Glomerular endothelial cell (primary cell): Measurements from ENCODE around the gene RHBDL1. TPM values are rescaled to one million over a fixed set of nuclear protein-coding genes. Genes with fewer than 3 reads are reported as not detected.

Source experiments
- DNase-seq: peaks from one replicate; pipeline ENCODE4 v3.0.0-alpha.2; 2011; ENCODE audit warnings: low read depth, low spot score; ENCODE audit errors: extremely low read depth
- total RNA-seq: library from RNA; depleted of rRNA; stranded (reverse); fragments of >200 nt; gene quantifications from 2 replicates; pipeline ENCODE4 v1.2.3, GENCODE V29; 2015

RHBDL1 gene
- total RNA-seq, 1 donor from 2014 or later: 1.6 TPM

DNA sequence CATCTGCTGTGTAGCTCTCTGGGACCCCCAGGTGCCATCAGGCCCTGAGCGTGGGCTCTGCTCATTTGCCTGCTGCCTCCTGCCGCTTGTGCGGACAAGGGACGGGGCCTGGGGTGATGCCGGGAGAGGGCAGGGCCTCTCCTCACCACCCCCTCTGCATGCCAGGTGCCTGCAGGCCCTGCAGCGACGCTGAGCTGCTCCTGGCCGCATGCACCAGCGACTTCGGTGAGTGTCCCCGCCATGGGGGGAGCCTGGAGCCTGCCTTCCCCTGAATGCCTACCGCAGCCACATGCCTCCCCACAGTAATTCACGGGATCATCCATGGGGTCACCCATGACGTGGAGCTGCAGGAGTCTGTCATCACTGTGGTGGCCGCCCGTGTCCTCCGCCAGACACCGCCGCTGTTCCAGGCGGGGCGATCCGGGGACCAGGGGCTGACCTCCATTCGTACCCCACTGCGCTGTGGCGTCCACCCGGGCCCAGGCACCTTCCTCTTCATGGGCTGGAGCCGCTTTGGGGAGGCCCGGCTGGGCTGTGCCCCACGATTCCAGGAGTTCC lies 41.4 kb downstream of the RHBDL1 start:
- DNase-seq: no peak

DNA sequence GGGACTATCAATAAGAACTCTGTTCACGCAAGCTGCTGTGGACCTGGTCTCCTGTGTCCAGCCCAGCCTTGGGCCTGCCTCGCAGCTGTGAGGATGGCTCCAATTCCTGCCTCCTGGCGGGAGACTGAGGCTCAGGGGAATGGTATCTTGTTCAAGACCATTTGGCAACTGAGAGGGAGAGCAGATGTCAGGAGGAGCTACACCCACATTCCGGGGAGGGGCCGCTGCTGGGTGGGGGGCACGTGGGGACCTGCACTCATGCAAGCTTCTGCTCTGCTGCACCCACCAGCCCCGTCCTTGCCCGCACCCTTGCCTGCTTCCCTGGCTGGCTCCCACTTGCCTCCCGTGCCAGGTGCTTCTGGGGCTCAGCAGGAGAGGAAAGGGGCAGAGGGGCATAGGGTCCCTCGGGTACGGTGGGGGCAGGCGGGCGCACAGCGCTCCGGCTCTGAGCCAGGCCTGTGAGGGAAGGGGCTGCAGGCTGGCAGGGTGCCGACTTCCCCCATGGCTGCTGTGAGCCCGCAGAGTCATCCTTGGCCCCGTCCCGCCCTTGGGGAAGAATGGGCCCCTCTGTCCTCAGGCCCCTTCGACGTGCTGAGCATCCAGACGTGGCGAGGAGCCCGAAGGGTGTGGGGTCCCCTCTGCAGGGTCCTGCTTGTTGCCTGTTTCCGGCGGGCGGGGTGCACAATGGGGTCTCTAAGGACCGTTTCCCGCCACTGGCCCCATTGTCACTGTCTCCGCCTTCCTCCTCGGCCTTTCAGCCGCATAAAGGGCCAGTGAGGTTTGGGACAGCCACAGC lies 42.2 kb downstream of the RHBDL1 start:
- DNase-seq: no peak

- no peak for DNase-seq
These were observed 42.9 kb downstream of the RHBDL1 start for GRCh38 chr16:718389-718788.

- DNase-seq: no peak
These were observed 43.5 kb downstream of the RHBDL1 start for GRCh38 chr16:718922-719321.

DNA sequence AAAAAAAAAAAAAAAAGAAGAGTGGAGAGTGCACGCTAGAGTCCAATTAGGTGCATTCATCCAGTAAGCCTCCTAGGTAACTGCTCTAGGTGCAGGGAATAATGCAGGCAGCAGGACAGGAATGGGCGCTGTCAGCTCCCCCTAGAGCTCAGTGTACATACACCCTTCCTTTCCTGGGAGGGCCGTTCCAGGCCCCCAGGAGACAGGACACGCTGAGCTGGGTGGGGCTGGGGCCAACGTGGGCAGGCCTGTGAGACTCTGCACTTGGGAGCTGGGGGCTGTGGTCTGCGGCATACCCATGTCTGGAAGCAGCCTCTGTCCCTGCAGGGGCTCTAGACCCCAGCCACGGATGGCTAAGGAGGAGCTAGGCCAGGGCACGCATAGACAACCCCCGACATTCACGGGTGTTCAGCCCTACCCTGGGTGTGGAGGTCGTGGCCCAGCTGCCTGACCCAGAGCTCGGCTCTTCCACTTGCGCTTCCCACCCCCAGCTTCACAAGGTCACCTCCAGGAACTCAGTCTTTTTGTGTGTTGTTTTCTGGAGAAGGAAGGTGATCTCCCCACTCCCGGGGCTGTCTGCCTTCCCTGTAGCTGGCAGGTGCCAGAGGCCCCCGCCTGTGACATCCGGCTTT lies 44.5 kb downstream of the RHBDL1 start:
- DNase-seq: no peak

DNA sequence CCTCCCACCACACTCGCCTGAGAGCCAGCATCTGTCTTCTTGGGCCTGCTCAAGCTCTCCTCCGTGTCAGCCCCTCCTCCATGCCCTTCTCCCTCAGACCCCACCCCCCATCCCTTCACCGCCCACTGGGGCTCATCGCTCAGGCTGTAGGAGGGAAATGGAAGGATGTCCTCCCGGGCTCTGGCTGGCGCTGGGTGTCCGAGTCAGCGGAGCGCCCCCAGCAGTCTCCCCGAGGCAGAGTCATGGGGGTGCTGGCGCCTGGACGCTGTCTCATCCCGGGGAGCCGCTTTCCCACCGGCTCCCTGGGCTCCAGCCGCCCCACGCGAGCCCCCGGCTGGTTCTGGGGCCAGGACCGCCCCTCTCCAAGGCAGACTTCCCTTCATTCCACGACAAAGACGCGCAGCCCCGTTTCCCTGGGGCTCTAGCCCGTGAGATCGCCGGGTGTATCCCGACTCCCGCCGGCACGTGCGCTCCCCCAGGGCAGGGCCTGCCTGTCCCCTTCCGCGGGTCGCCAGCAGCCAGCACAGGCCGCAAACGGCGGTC lies 45.0 kb downstream of the RHBDL1 start:
- no peak for DNase-seq

DNA sequence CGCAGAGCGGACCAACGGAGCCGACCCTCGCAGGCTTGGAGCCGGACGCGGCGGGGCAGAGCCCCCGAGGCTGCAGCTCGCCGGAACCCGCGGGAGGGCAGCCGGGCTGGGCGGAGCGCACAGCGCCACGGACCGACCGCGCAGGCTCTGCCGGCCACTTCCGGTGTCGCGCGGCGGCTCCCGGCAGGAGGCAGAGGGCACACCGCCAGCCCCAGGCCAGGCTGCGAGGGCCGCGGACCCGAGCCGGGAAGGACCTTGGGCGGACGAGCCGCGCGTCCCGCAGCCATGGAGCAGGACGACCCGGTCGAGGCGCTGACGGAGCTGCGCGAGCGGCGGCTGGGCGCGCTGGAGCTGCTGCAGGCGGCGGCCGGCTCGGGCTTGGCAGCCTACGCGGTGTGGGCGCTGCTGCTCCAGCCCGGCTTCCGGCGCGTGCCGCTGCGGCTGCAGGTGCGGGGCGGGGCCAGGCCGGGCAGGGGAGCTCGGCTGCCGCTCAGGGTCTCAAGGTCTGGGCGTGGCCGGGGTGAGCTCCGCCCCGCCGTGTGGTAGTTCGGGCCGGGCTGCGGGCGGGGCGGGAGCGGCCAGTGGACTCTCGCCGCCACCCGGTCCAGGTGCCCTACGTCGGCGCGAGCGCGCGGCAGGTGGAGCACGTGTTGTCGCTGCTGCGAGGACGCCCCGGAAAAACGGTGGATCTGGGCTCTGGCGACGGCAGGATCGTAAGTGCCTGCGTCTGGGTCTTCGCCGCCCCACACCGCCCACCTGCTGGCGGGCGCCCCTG lies 45.7 kb downstream of the RHBDL1 start, which contains the start of gene ANTKMT:
Gene ANTKMT (plus strand): TSS at position 157 of the 775 bp plus-strand sequence. CDS start 129 bp downstream, at position 286.
- no peak for DNase-seq

- DNase-seq: no peak
These were observed 46.5 kb downstream of the RHBDL1 start for GRCh38 chr16:721765-722540.

DNA sequence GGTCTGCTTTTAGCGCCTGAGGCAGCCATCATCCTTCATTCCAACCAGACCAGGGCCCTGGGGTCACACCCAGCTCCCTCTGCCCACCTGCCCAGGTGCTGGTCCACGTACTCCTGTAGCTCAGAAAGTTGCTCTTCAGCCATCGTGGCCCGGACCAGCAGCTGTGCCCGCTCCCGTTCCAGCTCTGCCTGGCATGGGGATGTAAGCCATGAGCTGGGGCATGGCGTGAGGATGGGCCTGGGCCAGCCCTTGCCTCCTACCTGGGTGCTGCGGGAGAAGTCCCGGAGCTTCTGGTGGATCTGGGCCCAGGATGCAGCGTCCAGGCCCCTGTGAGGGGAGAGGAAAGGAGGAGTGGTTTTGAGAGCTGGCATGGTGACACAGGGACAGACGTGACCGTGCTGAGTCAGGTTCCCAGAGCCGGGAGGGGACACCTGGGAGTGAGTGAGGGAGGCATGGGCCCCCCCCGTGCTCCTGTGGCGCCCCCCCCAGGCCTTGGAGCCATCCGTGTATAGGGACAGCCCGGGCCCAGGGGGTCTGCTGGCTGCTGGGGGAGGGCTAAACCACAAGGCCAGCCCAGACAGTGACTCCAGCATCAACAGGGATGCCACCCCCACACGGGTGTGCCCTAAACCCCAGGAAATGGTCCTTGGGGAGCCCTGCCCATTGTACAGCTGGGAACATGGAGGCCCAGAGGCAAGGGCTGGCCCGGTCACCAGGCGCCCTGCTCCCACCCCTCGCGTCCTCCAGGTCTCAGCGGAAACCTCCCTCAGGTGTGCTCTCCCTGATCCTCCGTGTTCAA lies 47.6 kb downstream of the RHBDL1 start:
- no peak for DNase-seq

- DNase-seq: no peak
These were observed 48.2 kb downstream of the RHBDL1 start for GRCh38 chr16:723695-724094.

DNA sequence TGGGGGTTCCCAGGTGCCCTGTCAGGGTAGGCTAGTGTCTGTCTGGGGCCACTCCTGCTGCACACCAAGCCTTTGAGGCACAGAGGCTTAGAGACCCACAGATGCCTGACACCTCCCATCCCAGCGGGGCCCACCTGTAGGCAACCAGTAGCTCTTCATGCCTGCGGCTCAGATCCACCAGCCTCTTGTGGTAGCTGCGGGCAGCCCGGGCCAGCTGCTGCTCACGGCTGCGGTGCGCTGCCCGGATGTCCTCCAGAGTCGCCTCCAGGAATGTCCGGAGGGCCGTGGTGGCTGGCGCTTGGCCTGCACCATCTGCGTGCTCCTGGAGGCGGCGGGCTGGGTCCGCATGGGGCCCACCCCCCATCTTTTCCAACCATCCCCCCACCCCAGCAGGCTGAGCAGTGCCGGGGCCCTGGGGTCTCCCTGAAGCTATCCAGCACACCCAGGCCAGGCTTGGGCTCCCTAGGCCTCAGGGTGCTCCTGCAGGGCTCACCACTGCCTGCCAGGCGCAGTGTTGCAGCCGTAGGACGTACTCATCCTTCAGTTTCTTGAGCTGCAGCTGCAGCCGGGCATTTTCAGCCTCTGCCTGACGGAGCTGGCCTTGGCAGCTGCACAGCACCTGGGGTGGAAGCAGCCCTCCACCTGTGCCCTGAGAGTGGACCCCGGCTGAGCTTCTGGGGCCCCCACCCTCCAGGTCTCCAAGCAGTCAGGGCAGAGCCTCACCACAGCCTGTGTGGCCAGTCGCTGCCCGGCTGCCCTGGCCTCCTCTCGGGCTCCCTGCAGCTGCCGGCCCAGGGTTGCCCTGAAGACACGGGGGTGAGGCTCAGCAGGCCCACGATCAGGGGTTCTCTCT lies 48.9 kb downstream of the RHBDL1 start:
- DNase-seq: no peak

GRCh38 chr16:725041-725376 lies 49.5 kb downstream of the RHBDL1 start:
- no peak for DNase-seq

DNA sequence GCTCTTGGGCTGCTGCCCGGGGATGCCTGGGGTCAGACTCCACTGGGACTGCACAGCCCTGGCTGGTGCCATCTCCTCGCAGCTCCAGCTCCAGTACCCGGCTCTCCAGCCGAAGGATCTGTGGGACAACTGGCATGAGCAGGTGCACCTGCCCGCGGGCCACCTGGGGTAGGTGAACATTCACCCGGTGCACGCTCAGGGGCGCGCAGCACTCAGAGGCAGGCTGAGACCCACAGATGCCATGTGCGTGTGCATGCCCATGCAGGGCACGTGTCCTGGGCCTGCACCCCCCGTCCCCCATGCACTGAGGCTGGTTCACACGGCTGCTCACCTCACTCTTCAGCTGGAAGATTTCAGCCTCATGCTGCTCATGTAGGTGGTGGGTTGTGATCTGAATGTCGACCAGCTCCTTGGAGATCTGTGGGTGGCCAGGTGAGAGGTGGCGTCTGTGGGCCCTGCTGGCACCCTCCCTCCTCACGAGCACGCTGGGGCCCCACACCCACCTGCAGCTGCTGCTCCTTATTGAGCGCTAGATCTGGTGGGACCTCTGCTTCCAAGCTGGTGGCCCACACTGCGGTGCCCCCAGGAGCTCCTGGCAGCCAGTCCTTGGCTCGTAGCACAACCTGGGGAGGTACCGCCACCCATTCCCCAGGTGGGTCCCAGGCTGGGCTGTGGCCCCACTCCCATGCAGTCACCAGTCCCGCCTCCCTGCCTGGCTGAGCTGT lies 50.2 kb downstream of the RHBDL1 start:
- no peak for DNase-seq

- no peak for DNase-seq
These were observed 50.6 kb downstream of the RHBDL1 start for GRCh38 chr16:726188-726437.

GRCh38 chr16:726438-727290 lies 51.2 kb downstream of the RHBDL1 start, which contains the start of the genes CCDC78 and HAGHL:
TSS of gene CCDC78 (minus strand) at chr16:726443. CDS start at chr16:726367, 76 bp downstream.
TSS of gene HAGHL (plus strand) at chr16:727106. CDS start at chr16:727510, 404 bp downstream.
- no peak for DNase-seq

- no peak for DNase-seq
These were observed 52.0 kb downstream of the RHBDL1 start for GRCh38 chr16:727291-727977.
